ENCODE measurements around the gene ABCE1.

The ABCE1 gene

DNA sequence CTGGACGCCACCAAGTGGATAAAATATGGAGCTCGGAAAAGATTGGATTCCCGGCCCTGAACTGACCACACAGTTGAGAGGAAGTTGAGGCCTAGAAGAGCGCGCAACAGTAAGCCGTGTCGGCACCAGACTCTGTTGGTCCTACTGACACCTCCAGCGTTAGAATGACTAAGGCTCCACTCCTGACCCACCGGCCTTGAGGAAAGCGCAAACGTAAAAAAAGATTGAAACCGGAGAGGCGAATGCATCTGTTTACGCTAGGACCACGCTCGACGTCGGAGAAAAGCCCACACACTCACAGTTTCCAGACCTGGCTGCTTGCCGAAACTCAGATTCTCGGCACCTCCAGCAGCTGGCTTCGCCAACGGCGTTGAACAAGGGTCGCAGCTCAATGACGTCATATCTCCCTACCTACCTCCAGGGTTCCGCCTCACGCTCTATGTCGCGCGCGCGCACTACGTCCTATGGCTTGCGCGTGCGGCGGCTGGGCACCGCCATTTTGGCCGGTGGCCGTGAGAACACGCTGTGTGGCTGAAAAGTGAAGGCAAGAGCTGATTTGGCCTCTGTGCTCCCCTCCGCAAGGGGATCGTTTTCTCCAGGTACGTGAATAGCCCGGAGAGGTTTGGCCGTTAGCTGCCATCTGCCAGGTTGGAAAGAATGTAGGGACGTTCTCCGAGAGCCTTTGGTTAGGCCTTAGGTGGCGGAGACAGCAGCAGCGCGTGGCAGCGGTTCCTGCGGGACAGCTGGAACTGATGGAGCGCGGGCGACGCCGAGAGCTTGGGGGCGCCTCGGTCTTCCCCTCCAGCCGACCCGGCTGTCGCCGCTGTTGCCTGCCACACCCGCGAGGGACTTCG, at the start of gene ABCE1, which contains the start of gene ANAPC10:
Gene ABCE1, plus strand, starts transcription at position 491 of the 854 bp plus-strand sequence. CDS start 6,102 bp downstream, outside the sequence.
Gene ANAPC10, minus strand, starts transcription at position 376 of the 854 bp plus-strand sequence. CDS start 2,097 bp downstream, outside the sequence.
- peak; percentile 91 for DNase-seq (ENCODE audit: low read depth)

DNA sequence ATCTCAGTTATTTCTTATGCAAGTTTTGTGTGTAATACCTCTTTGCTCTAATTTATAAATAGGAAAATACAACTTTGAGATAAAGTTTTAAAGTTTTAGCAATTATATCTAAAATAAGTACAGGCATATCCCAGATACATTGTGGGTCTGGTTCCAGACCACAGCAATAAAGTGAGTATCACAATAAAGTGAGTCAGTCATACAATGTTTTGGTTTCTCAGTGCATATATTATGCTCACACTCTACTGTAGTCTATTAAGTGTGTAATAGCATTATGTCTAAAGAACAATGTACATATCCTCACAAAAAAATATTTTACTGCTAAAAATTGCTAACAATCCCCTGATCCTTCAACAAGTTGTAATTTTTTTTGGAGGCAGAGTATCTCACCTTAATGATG, 49.3 kb upstream of the ABCE1 start:
- no peak for DNase-seq (ENCODE audit: low read depth)

DNA sequence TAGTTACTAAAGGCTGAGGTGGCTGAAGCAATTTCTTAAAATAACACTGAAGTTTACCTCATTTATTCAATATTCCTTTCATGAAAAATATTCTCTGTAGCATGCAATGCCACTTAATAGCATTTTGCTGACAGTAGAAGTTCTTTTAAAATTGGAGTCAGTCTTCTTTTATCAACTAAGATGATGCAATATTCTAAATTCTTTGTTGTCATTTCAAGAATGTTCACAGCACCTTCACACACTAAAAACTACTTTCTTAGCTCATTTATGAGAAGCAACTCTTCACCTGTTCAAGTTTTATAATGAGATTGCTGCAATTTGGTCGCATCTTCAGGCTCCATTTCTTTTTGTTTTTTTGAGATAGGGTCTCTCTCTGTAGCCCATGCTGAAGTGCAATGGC, 48.9 kb upstream of the ABCE1 start:
- no peak for DNase-seq (ENCODE audit: low read depth)

DNA sequence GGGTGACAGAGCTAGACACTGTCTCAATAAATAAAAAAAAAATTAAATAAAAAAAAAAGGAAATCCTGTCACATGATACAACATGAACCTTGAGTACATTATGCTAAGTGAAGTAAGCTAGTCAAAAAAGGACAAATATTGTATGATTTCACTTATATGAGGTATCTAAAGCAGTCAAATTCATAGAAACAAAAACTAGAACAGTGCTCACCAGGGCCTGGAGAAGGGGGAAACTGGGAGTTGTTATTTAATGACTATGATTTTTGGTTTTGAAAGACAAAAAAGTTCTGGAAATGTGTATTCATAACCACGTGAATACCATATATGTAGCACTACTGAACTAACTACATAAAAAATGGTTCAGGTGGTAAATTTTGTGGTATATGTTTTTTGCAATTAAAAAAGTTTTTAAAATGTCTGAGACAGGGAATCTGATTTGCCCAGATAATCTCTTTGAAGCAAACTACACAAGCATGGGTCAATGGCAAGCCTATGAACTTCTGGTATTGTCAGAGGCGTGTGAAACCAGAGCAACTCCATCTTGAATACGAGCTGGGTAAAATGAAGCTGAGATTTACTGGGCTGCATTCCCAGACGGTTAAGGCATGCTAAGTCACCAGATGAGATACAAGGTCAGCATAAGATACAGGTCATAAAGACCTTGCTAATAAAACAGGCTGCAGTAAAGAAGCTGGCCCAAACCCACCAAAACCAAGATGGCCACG, 42.4 kb upstream of the ABCE1 start:
- no peak for DNase-seq (ENCODE audit: low read depth)

DNA sequence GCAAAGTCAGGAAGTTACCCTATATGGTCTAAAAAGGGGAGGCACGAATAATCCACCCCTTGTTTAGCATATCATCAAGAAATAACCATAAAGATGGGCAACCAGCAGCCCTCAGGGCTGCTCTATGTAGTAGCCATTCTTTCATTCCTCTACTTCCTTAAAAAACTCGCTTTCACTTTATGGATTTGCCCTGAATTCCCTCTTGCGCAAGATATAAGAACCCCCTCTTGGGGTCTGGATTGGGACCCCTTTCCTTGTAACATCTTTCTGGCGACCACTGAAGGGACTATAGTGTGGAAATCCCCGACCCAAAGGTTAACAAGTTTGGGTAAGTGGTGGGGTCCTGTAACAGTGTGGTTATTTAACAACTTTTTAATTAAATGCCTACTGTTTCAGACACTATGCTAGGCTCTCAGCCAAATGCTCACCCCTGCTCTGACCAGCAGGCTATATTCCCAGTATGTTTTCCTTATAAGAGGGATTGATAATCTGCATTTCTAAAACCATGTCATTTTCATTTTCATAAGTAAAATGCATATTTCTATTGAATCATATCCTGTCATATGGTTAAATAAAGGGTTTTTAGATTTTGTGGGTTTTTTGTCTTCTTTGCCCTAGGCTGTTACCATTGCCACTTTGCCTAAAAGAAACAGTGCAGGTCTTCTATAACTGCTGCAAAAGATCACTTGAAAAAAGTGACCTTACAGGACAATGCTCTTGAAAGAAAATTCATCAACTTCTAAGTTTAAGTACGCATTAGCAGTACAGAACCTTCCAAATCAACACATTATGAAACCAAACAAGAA, 41.6 kb upstream of the ABCE1 start:
- no peak for DNase-seq (ENCODE audit: low read depth)

DNA sequence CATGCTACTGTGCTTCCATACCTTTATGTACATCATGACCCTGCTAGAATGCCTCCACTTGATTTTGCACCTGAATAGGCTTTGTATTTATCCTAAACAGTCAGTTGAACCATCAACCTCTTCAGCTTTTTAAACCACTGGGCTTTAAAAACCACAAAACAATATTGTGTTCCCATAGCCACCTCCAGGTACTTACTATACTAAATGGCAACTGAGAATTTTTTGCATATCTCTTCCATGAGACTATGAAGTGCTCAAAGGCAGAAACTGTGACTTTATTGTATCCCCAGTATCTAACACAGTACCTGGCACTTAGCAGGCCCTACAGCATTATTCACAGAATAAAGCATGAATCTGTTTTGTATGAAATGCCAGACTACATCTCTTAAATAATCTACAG, 39.9 kb upstream of the ABCE1 start:
- no peak for DNase-seq (ENCODE audit: low read depth)

DNA sequence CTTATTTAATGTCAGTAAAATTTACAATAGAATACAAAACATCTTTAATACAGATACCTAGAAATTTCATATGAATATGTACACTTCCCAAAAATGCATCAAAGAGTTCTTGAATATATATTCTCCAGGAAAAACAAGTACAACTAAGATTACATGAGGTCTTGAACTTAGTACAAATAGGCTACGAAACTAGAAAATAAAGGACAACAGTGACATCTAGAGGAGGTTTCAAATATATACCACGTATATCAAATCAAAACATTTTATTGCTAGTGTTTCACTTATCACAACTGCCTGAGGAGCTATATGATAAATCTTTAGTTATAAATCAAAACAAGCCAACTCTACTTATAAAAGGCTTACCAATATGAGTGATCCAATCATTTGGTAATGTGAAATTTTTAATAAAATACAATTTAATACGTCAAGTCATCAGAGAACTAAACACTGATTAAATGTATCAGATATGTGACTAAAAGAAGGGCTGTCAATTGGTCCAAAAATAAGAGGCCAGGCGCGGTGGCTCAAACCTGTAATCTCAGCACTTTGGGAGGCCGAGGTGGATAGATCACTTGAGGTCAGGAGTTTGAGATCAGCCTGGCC, 36.7 kb upstream of the ABCE1 start:
- DNase-seq (ENCODE audit: low read depth): no peak

DNA sequence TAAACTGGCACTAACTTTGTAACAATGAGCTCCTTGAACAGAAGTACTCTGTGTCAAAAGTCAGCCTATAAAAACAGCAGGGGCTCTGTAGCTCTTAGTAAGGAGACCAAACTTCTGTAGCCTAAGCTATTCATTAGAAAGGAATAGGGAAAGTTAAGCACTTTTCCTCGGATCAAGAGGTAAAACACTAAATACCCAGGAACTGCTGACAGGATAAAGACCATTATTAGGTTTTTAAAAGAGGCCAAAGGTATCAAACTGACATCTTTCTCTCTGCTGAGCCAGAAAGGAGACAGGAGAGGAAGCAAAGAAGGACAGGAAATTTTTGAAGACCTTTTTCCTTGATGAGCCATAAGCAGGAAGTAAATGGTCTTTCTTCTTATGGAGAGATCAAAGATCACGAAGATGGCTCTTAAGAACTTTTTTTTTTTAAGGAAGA, 32.0 kb upstream of the ABCE1 start:
- no peak for DNase-seq (ENCODE audit: low read depth)

DNA sequence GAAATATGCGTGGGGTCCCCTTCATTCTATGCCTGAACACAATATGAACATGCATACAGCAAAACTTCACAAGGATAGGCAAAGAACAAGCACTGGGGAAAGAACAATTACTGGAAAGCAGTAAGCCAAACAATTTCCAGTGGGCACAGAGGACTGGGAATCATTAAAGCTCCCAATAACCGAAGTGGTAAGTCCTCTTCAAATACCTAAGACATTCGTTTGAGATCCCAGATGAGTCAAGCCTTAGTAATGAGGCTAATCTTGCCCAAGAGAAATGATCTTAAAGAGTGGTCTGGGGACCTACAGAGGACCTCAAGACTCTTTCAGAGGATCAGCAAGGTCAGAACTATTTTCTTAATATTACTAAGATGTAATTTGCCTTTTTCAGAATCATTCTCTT, 28.8 kb upstream of the ABCE1 start:
- DNase-seq (ENCODE audit: low read depth): no peak

DNA sequence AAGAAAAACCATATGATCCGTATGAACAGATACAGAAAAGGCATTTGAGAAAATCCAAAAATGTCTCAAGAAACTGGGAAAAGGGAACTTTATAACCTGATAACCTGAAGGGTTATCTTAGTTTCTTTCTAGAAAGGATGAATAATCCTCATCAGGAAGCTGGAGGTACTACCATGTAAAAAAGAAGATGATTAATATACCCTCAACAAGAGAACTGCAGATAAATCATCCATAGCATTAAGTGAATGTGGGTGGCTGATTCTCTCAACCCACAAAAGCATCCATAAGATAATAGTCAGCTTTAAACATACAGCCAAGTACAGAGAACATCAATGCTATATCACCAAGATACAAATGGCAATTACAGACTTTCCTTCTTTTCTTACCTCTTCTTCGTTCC, 26.6 kb upstream of the ABCE1 start:
- no peak for DNase-seq (ENCODE audit: low read depth)

DNA sequence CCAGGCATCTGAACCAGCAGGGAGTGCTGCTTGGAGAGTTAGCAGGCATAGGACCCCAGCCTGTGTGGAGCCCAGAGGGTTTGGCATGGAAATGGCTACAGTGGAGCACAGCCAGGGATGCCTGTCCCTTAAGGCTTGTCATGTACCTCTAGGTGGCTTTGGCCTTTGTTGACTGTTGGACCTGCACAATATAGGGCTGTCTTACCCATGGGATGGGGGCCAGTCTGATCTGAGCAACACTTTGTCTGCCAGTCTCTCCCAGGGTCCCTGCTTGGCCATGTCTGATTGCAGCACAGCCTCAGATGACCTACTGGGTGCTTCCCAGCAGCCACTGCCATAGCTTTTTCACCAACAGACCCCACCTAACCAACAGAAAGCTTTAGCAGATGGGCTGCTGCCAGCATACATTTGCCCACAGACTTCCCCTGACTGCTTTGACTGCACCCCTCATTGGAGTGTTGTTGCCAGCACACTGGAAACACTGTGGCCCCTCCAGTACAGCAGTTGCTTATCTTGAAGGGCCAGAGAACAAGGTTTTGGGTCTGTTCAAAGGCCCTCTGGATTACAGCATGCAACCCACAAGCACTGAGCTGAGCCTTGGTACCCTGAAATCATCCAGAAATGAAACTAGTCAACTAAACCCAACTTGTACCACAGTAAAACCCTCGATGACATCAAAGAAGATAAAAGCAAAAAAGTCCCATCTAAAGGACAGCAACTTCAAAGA, 22.2 kb upstream of the ABCE1 start:
- DNase-seq (ENCODE audit: low read depth): no peak

DNA sequence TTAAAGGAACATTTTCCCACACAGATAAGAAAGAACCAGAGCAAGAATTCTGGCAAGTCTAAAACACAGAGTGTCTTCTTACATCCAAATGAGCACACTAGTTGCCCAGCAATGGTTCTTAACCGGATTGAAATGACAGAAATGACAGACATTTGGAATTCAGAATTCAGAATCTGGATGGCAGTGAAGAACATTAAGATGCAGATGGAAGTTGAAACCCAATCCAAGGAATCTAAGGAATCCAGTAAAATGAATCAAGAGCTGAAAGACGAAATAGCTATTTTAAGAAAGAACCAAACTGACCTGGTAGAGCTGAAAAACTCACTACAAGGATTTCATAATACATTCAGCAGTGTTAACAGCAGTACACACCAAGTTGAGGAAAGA, 21.6 kb upstream of the ABCE1 start:
- no peak for DNase-seq (ENCODE audit: low read depth)

DNA sequence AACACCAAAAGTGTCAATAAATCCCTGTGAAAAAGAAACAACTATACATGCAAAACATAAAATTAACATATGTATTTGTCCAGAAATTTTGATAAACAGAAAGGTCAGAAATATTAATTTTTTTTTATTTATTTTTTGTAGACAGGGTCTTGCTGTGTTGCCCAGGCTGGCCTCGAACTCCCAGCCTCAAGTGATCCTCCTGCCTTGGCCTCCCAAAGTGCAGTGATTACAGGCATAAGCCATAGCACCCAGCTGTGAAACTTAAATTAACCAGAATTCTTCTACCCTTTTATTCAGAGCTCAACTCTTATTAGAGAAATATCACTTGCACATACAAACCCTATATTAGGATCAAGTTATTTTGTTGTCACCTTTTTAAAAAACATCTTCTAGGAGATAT, 16.4 kb upstream of the ABCE1 start:
- DNase-seq (ENCODE audit: low read depth): no peak

DNA sequence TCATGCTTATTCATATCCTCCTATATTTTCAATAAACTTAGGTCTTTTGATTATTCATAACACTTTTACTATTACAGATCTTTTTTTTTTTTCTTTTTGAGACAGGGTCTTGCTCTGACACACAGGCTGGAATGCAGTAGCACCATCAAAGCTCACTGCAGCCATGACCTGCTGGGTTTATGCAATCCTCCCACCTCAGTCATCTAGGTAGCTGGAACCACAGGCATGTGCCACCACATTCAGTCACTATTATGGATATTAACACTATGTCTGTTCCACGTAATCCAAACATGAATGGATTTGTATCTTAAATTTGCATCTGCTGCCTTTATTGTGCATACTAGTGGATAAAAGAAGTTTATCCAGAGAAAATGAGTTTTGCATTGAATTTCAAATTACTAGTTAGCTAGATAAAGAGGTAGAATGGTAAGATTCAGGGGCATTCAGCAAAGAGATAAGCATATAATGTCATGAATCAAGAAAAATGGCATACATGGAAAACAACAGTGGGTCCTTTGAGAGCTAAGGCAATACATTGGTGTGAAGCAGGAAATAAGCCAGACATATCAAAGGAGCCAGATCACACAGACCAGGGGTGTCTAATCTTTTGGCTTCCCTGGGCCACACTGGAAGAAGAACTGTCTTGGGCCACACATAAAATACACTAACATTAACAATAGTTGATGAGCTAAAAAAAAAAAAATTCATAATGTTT, 14.1 kb upstream of the ABCE1 start:
- DNase-seq (ENCODE audit: low read depth): peak; percentile 60

DNA sequence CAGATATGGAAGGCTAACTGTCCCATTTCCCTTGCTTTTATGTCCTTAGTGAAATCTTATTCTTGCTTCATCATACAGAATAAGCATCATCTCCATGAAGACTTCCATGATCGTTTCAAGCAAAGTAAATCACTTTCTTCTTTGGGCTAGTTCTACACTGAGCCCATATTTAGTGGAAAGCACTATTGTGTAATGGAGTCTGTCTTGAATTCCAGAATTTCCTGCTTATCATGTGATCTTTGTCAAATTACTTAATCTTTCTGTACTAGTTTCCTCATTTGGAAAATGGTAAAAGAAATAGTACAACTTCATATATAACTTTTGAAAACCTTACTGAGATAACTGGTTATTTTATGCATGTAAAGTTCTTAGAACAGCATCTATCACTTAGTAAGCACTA, 7.7 kb upstream of the ABCE1 start:
- DNase-seq (ENCODE audit: low read depth): no peak

DNA sequence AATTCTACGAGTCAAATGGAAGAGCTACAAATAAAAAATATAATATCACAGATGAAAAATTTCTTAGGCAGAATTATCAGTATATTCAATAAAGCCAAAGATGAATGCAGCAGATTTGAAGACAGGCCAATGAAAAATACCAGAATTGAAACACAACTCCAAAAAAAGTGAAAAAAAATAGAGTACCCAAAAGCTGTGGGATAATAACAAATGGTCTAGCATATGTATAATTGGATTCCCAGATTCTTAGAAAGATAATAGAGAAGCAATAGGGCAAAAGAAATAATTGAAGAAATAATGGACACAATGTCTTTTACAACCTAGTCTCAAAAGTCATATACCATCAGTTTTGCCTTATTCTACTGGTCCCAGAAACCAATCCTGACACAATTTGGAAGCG, 4.5 kb upstream of the ABCE1 start:
- no peak for DNase-seq (ENCODE audit: low read depth)

DNA sequence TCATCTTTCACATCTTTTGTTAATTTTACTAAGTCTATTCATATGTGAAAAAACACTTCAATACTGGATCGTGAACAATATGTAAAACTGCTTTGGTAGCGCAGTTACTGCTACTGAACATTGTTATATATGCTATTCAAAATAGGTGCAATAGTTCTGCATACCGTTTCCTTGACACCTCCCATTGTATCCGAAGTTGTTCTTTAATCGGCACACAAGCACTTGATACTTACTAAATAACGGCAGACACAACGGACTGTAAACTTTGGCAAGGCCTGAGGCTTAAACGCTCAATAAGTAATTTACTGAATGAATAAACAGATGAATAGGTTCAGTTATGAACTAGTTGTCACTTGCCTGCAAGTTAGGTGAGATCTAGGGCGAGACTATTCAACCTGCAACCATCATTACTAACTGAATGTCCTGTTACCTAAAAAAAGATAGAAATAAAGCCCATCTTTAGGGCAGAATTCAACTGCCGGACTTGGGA, 735 bp upstream of the ABCE1 start:
- no peak for DNase-seq (ENCODE audit: low read depth)

DNA sequence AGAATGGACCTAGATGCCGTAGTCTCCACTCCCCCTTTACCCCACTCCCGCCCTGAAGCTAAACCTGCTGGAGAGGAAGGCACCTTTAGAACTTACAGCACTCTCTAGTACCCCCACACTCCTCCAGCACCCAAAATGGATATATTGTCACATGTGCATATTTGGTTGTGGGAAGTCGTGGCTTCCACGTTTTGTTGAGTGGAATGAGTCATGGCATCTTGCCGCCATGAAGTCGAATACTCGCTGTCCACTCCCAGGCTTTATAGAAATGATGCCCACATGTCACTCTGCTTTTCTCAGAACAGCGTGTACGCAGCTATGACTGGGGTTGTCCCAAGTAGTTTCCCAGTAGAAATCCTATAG, 545 bp downstream of the ABCE1 start:
- DNase-seq (ENCODE audit: low read depth): peak; percentile 24

DNA sequence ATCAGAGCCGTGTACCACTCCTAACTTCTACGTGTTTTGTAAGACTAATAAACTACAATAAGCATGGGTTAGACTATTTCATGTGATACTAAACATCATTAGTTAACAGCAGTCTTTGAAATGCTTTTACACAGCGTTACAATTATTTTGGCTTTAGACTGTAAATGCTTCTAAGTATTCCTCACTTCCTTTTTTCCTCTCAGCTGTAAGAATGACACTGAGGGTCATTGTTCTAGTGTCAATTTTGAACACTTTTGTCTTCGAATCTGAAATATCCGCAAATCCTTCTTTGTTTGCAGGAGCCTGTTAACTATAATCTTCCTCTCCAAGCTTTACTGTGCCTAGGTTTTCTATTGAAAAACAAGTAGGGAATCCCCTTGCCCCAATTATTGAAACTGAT, 1.5 kb downstream of the ABCE1 start:
- DNase-seq (ENCODE audit: low read depth): no peak

DNA sequence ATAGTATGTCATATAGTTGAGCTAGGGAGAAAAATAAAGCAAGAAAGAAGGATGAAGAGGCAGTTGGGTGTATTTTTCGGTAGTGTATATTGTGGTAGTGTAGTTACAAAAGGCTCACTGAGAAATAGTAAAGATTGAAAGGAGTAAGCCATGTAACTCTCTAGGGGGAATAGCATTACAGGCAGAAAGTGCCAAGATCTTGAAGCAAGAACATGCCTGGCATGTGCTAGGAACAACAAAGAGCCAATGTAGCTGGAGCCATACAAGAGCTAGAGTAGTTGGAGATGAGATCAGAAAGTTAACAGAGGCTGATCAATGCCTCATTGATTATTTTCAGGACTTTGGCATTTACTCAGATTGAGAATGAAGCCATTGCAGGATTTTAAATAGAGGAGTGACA, 3.0 kb downstream of the ABCE1 start:
- no peak for DNase-seq (ENCODE audit: low read depth)

DNA sequence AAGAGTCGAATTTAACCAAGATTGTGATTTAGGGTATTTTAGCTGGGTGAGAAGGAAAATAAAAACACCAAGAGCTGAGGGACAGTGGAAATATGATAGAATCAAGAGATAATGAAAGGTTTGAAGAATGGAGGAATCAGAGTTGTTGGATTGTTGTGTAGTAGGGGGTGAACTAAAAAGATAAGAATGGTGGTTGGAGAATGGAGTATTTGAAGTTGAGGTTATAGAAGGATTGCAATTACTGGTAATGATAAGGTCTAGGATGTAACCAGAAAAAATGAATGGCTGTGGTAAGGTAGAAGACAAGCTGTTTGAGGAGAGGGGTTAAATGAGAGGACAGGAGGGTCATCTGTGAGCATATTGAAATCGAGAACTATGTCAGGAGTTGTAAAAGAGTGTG, 4.5 kb downstream of the ABCE1 start:
- DNase-seq (ENCODE audit: low read depth): no peak

Measured in non-pigmented ciliary epithelial cell (primary cell).